PC-9 (cell line): ENCODE results near the gene PSMD13.
"Not testable (repeated sequence)": the region's sequence is repeated elsewhere in the genome, so short reads cannot be mapped to it uniquely, and the experiment has no call there.

ENCODE experiments used
- EZH2 ChIP-seq: fragments of 200-600 bp; sonication (generic); IDR thresholded peaks from 2 replicates; pipeline ENCODE4 v1.8.0; 2017; ENCODE audit warnings: antibody characterized with exemption, low read depth
- TF ChIP-seq, protein P1 (sequence below): fragments of 200-600 bp; sonication (generic); conservative IDR thresholded peaks from 2 replicates; pipeline ENCODE4 v1.6.1; 2017; ENCODE audit warnings: mixed run types, antibody characterized with exemption, mild to moderate bottlenecking, moderate library complexity

DNA sequence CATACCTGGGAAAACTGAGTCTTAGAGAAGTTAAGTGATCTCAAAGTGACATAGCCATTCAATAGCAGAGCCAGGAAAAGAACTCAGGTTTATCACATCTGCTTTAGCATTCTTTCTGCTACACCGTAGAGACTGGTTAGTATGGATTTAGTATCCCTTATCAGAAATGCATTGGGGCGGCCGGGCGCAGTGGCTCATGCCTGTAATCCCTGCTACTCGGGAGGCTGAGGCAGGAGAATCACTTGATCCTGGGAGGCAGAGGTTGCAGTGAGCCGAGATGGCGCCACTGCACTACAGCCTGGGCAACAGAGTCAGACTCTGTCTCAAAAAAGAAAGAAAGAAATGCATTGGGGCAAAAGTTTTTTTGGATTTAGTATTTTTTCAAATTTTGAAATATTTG, 1.6 kb downstream of the PSMD13 start:
- TF ChIP-seq, protein P1, sequence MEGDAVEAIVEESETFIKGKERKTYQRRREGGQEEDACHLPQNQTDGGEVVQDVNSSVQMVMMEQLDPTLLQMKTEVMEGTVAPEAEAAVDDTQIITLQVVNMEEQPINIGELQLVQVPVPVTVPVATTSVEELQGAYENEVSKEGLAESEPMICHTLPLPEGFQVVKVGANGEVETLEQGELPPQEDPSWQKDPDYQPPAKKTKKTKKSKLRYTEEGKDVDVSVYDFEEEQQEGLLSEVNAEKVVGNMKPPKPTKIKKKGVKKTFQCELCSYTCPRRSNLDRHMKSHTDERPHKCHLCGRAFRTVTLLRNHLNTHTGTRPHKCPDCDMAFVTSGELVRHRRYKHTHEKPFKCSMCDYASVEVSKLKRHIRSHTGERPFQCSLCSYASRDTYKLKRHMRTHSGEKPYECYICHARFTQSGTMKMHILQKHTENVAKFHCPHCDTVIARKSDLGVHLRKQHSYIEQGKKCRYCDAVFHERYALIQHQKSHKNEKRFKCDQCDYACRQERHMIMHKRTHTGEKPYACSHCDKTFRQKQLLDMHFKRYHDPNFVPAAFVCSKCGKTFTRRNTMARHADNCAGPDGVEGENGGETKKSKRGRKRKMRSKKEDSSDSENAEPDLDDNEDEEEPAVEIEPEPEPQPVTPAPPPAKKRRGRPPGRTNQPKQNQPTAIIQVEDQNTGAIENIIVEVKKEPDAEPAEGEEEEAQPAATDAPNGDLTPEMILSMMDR: not testable (repeated sequence)
- not testable (repeated sequence) for TF ChIP-seq EZH2
